GM23338 (cell line): Measurements from ENCODE around the gene RPIA. TPM values are rescaled to one million over a fixed set of nuclear protein-coding genes. Genes with fewer than 3 reads are reported as not detected.

Experiments used
- ATAC-seq: fragments of 200-7000 bp; cut with Tn5 transposase; 3 replicates; pipeline ENCODE4 v1.9.1; 2020
- DNase-seq: peaks from one replicate; pipeline ENCODE4 v3.0.0-alpha.2; 2015; ENCODE audit warnings: low spot score
- H2AFZ ChIP-seq: fragments of 200-600 bp; sonication (generic); 2 replicates; pipeline ENCODE4 v1.8.0; 2016; ENCODE audit warnings: antibody characterized with exemption, mild to moderate bottlenecking, moderate library complexity
- H3F3A ChIP-seq: fragments of 200-600 bp; sonication (generic); replicated peaks from 2 replicates; pipeline ENCODE4 v1.8.0; 2017; ENCODE audit warnings: antibody characterized with exemption, mixed run types, low read depth
- H3K27ac ChIP-seq: fragments of 200-600 bp; sonication (generic); 2 replicates; pipeline ENCODE4 v1.6.1; 2016; ENCODE audit warnings: low read depth
- H3K27me3 ChIP-seq: fragments of 200-600 bp; sonication (generic); 2 replicates; pipeline ENCODE4 v1.8.0; 2016; ENCODE audit warnings: mild to moderate bottlenecking, mixed run types, moderate library complexity; ENCODE audit not compliant: insufficient read depth
- H3K36me3 ChIP-seq: fragments of 200-600 bp; sonication (generic); 2 replicates; pipeline ENCODE4 v1.8.0; 2016; ENCODE audit warnings: mild to moderate bottlenecking; ENCODE audit not compliant: insufficient read depth
- H3K4me1 ChIP-seq: fragments of 200-600 bp; sonication (generic); 2 replicates; pipeline ENCODE4 v1.8.0; 2016; ENCODE audit warnings: mild to moderate bottlenecking, moderate library complexity; ENCODE audit not compliant: insufficient read depth
- H3K4me2 ChIP-seq: fragments of 200-600 bp; sonication (generic); 2 replicates; pipeline ENCODE4 v1.7.1; 2017; ENCODE audit warnings: mixed run types
- H3K4me3 ChIP-seq: fragments of 200-600 bp; sonication (generic); 2 replicates; pipeline ENCODE4 v1.6.1; 2016; ENCODE audit warnings: mixed run types
- H3K79me2 ChIP-seq: fragments of 200-600 bp; sonication (generic); replicated peaks from 2 replicates; pipeline ENCODE4 v1.8.0; 2017; ENCODE audit warnings: mild to moderate bottlenecking; ENCODE audit not compliant: insufficient read depth
- H3K9me2 ChIP-seq: fragments of 200-600 bp; sonication (generic); 2 replicates; pipeline ENCODE4 v1.8.0; 2017; ENCODE audit not compliant: insufficient read depth
- H4K20me1 ChIP-seq: fragments of 200-600 bp; sonication (generic); replicated peaks from 2 replicates; pipeline ENCODE4 v1.8.0; 2017; ENCODE audit warnings: mild to moderate bottlenecking; ENCODE audit not compliant: insufficient read depth
- H3K27ac Mint-ChIP-seq: 2 replicates; pipeline ENCODE4 v1.8.0; 2020; ENCODE audit warnings: inconsistent platforms, mild to moderate bottlenecking, moderate library complexity, mixed read lengths
- H3K27me3 Mint-ChIP-seq: 3 replicates; pipeline ENCODE4 v1.8.0; 2022; ENCODE audit warnings: low read depth, mild to moderate bottlenecking, moderate library complexity, mixed read lengths, inconsistent platforms; ENCODE audit not compliant: insufficient read depth, poor library complexity
- H3K36me3 Mint-ChIP-seq: 3 replicates; pipeline ENCODE4 v1.8.0; 2021; ENCODE audit warnings: low read depth, mild to moderate bottlenecking, inconsistent platforms, moderate library complexity, mixed read lengths
- H3K4me1 Mint-ChIP-seq: 3 replicates; pipeline ENCODE4 v1.8.0; 2020; ENCODE audit warnings: mild to moderate bottlenecking, inconsistent platforms, mixed read lengths
- H3K4me3 Mint-ChIP-seq: 3 replicates; pipeline ENCODE4 v1.8.0; 2021; ENCODE audit warnings: moderate library complexity, mild to moderate bottlenecking, inconsistent platforms, mixed read lengths
- H3K9me3 Mint-ChIP-seq: 3 replicates; pipeline ENCODE4 v1.8.0; 2020; ENCODE audit warnings: moderate library complexity, mild to moderate bottlenecking, inconsistent platforms, mixed read lengths
- CREB1 ChIP-seq: fragments of 250-450 bp; sonication (Bioruptor Pico); IDR thresholded peaks from 2 replicates; pipeline ENCODE4 v1.5.0; 2020; ENCODE audit warnings: low read depth, mild to moderate bottlenecking, moderate library complexity
- ETS1 ChIP-seq: IDR thresholded peaks from 2 replicates; pipeline ENCODE4 v1.6.1; 2016; ENCODE audit warnings: antibody characterized with exemption
- EZH2 ChIP-seq: fragments of 200-600 bp; sonication (generic); IDR thresholded peaks from one replicate; pipeline ENCODE4 v1.8.0; 2017; ENCODE audit warnings: antibody characterized with exemption, mild to moderate bottlenecking, low read depth; ENCODE audit not compliant: unreplicated experiment
- EZH2phosphoT487 ChIP-seq: fragments of 200-600 bp; sonication (generic); IDR thresholded peaks from one replicate; pipeline ENCODE4 v1.8.1; 2018; ENCODE audit warnings: antibody characterized with exemption; ENCODE audit not compliant: unreplicated experiment
- JUNB ChIP-seq: IDR thresholded peaks from one replicate; pipeline ENCODE4 v1.6.1; 2016; ENCODE audit warnings: antibody characterized with exemption; ENCODE audit not compliant: unreplicated experiment
- NANOG ChIP-seq: IDR thresholded peaks from 2 replicates; pipeline ENCODE4 v1.6.1; 2016; ENCODE audit warnings: antibody characterized with exemption, borderline replicate concordance
- POLR2AphosphoS5 ChIP-seq: IDR thresholded peaks from 2 replicates; pipeline ENCODE4 v1.6.1; 2016; ENCODE audit warnings: antibody characterized with exemption, low read depth
- REST ChIP-seq: IDR thresholded peaks from one replicate; pipeline ENCODE4 v1.6.1; 2018; ENCODE audit warnings: antibody characterized with exemption; ENCODE audit not compliant: unreplicated experiment
- STAT1 ChIP-seq: IDR thresholded peaks from one replicate; pipeline ENCODE4 v1.6.1; 2016; ENCODE audit warnings: antibody characterized with exemption; ENCODE audit not compliant: unreplicated experiment
- ZNF114 ChIP-seq: fragments of 250-450 bp; sonication (Bioruptor Pico); IDR thresholded peaks from 2 replicates; pipeline ENCODE4 v1.5.0; 2020; ENCODE audit warnings: mild to moderate bottlenecking, moderate library complexity
- ZNF331 ChIP-seq: fragments of 250-450 bp; sonication (Bioruptor Pico); IDR thresholded peaks from 2 replicates; pipeline ENCODE4 v1.5.0; 2020; ENCODE audit warnings: low read depth, mild to moderate bottlenecking, moderate library complexity
- ZNF462 ChIP-seq: fragments of 250-450 bp; sonication (Bioruptor Pico); IDR thresholded peaks from 2 replicates; pipeline ENCODE4 v1.5.0; 2020; ENCODE audit warnings: mild to moderate bottlenecking, moderate library complexity
- polyA plus RNA-seq: library from polyadenylated mRNA; unstranded; fragments of >200 nt; fragmentation: Nextera tagmentation; extraction: Ambion mirVana; gene quantifications from 2 replicates; pipeline ENCODE4 v1.2.1, GENCODE V29; 2016
- total RNA-seq: library from RNA; depleted of rRNA; stranded (reverse); fragments of >200 nt; shearing (Covaris generic); gene quantifications from 2 replicates; pipeline ENCODE4 v1.2.3, GENCODE V29; 2014
- TF ChIP-seq, protein P1 (sequence below), 2 experiments: fragments of 200-600 bp in 1 of 2; sonication (generic) in 1 of 2; conservative IDR thresholded peaks; 2 replicates each; pipeline versions ENCODE4 v1.5.1 to v1.6.1; 2016 to 2017; ENCODE audit warnings: antibody characterized with exemption in 2 of 2, low read depth in 2 of 2, mild to moderate bottlenecking in 2 of 2, moderate library complexity in 1 of 2

The RPIA gene
- total and polyA plus RNA-seq, 2 experiments from 2014 or later, result 18.8 to 22.5 TPM

- TF ChIP-seq CREB1 (no peak), STAT1 (no peak), EZH2 (no peak), POLR2AphosphoS5 (no peak)
- TF ChIP-seq, protein P1, sequence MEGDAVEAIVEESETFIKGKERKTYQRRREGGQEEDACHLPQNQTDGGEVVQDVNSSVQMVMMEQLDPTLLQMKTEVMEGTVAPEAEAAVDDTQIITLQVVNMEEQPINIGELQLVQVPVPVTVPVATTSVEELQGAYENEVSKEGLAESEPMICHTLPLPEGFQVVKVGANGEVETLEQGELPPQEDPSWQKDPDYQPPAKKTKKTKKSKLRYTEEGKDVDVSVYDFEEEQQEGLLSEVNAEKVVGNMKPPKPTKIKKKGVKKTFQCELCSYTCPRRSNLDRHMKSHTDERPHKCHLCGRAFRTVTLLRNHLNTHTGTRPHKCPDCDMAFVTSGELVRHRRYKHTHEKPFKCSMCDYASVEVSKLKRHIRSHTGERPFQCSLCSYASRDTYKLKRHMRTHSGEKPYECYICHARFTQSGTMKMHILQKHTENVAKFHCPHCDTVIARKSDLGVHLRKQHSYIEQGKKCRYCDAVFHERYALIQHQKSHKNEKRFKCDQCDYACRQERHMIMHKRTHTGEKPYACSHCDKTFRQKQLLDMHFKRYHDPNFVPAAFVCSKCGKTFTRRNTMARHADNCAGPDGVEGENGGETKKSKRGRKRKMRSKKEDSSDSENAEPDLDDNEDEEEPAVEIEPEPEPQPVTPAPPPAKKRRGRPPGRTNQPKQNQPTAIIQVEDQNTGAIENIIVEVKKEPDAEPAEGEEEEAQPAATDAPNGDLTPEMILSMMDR (conservative IDR thresholded peaks at IDR 0.05; ENCODE audit: low read depth in 2 of 2), result no peak
These were observed 7.0 kb upstream of the RPIA start (continued) for GRCh38 chr2:88684519-88684918.

GRCh38 chr2:88686320-88686719 lies 5.2 kb upstream of the RPIA start:
- H3K27ac ChIP-seq, result no peak overlapping the region
- peaks cover 94% of the 10 kb centered on the region for H3K9me3 Mint-ChIP-seq
- H3K27me3 ChIP-seq, result no peaks in the 10 kb centered on the region
- peaks cover 73% of the 10 kb centered on the region for H3K36me3 Mint-ChIP-seq
- H3K27ac Mint-ChIP-seq, result no peak overlapping the region
- DNase-seq (no peak), ATAC-seq (no peak)
- H4K20me1 ChIP-seq, result no peaks in the 10 kb centered on the region
- no peak overlapping the region for H3K4me2 ChIP-seq
- peaks cover 7% of the 10 kb centered on the region for H3K27me3 Mint-ChIP-seq
- no peaks in the 10 kb centered on the region for H3F3A ChIP-seq
- H2AFZ ChIP-seq, result no peak overlapping the region
- H3K4me3 Mint-ChIP-seq, result no peak overlapping the region
- 0 out of 2 replicates have a peak, but pooled peaks cover 3% of the 10 kb centered on the region for H3K9me2 ChIP-seq
- H3K4me3 ChIP-seq, result no peak overlapping the region
- peaks cover 23% of the 10 kb centered on the region for H3K36me3 ChIP-seq
- H3K79me2 ChIP-seq, result no peaks in the 10 kb centered on the region
- peaks cover 10% of the 10 kb centered on the region for H3K4me1 Mint-ChIP-seq
- peaks cover 4% of the 10 kb centered on the region; the same call in 1 of the 2 replicates for H3K4me1 ChIP-seq
- TF ChIP-seq REST, result no peak
- no peak for TF ChIP-seq JUNB
- TF ChIP-seq STAT1, result no peak
- TF ChIP-seq ZNF331, result no peak
- TF ChIP-seq POLR2AphosphoS5, result no peak
- TF ChIP-seq CREB1, result no peak
- TF ChIP-seq EZH2, result no peak
- TF ChIP-seq ZNF114, result no peak
- TF ChIP-seq EZH2phosphoT487, result no peak
- no peak for TF ChIP-seq ZNF462 (CRISPR knock-in tag)
- no peak for TF ChIP-seq NANOG
- no peak for TF ChIP-seq ETS1
